A673 (cell line): Measurements from ENCODE around the gene TRIM8. TPM values are rescaled to one million over a fixed set of nuclear protein-coding genes. Genes with fewer than 3 reads are reported as not detected.
A peak's percentile ranks its signal among the peaks of the same experiment; 100 is the strongest.

Source experiments
- BruUV-seq: library from RNA; stranded (reverse); fragments of 400-500 nt; replicated peaks from 2 replicates; lab custom pipeline; 2021; lab: Mats Ljungman, UMichigan
- CTCF ChIA-PET: fragments of 300-600 bp; sonication (Branson Sonifier 250); formaldehyde crosslinking; loops from one replicate; lab custom pipeline; 2022; ENCODE audit warnings: antibody characterized with exemption; lab: Charles Lee
- POLR2A ChIA-PET: fragments of 300-600 bp; sonication (Branson Sonifier 250); formaldehyde crosslinking; loops from one replicate; lab custom pipeline; 2022; ENCODE audit warnings: antibody characterized with exemption; ENCODE audit not compliant: low non-redundant PET; lab: Charles Lee
- DNase-seq: peaks from one replicate; pipeline ENCODE4 v3.0.0-alpha.2; 2015; ENCODE audit warnings: low spot score
- H3K27ac ChIP-seq: fragments of 200-600 bp; sonication (generic); 2 replicates; pipeline ENCODE4 v1.5.1; 2016; ENCODE audit warnings: mixed run types, low read depth, mild to moderate bottlenecking, mixed read lengths, antibody characterized with exemption, low read length; ENCODE audit not compliant: poor library complexity, severe bottlenecking
- H3K27me3 ChIP-seq: fragments of 200-600 bp; sonication (generic); replicated peaks from 2 replicates; pipeline ENCODE4 v1.6.1; 2017; ENCODE audit warnings: mixed run types, low read depth, mild to moderate bottlenecking, mixed read lengths, antibody characterized with exemption, low read length; ENCODE audit not compliant: insufficient read depth, poor library complexity
- H3K36me3 ChIP-seq: fragments of 200-600 bp; sonication (generic); 2 replicates; pipeline ENCODE4 v1.6.1; 2016; ENCODE audit warnings: mixed run types, mild to moderate bottlenecking, mixed read lengths, antibody characterized with exemption, low read length; ENCODE audit not compliant: insufficient read depth, poor library complexity, severe bottlenecking
- H3K4me1 ChIP-seq: fragments of 200-600 bp; sonication (generic); 2 replicates; pipeline ENCODE4 v1.6.1; 2017; ENCODE audit warnings: mixed run types, mild to moderate bottlenecking, mixed read lengths, antibody characterized with exemption, low read length; ENCODE audit not compliant: insufficient read depth, poor library complexity, severe bottlenecking
- H3K4me3 ChIP-seq: fragments of 200-600 bp; sonication (generic); 2 replicates; pipeline ENCODE4 v1.5.1; 2016; ENCODE audit warnings: low read depth, mixed run types, mild to moderate bottlenecking, mixed read lengths, low read length; ENCODE audit not compliant: poor library complexity, severe bottlenecking
- H3K9me3 ChIP-seq: fragments of 200-600 bp; sonication (generic); 2 replicates; pipeline ENCODE4 v1.6.1; 2016; ENCODE audit warnings: mixed run types, low read depth, mild to moderate bottlenecking, mixed read lengths, antibody characterized with exemption, low read length; ENCODE audit not compliant: poor library complexity, severe bottlenecking
- EZH2 ChIP-seq: fragments of 200-600 bp; sonication (generic); IDR thresholded peaks from 2 replicates; pipeline ENCODE4 v1.6.1; 2017; ENCODE audit warnings: borderline replicate concordance, low read depth, mild to moderate bottlenecking, mixed read lengths, antibody characterized with exemption, low read length; ENCODE audit not compliant: poor library complexity, severe bottlenecking
- intact Hi-C: fragments of 100-400 bp; cut with micrococcal nuclease; formaldehyde crosslinking; loops from one replicate; pipeline ENCODE4 v1.10.0; 2022; ENCODE audit not compliant: unreplicated experiment
- total RNA-seq: library from RNA; stranded (reverse); gene quantifications from 2 replicates; pipeline ENCODE4 v1.2.3, GENCODE V29; 2021
- TF ChIP-seq, protein P1 (sequence below): fragments of 300-800, 200-600 bp; sonication (generic); conservative IDR thresholded peaks from 2 replicates; pipeline ENCODE4 v1.5.1; 2017; ENCODE audit warnings: low read depth, mild to moderate bottlenecking, antibody characterized with exemption, low read length, moderate library complexity, mixed read lengths

The TRIM8 gene
- total RNA-seq, 1 experiment from 2014 or later: 29.4 TPM

DNA sequence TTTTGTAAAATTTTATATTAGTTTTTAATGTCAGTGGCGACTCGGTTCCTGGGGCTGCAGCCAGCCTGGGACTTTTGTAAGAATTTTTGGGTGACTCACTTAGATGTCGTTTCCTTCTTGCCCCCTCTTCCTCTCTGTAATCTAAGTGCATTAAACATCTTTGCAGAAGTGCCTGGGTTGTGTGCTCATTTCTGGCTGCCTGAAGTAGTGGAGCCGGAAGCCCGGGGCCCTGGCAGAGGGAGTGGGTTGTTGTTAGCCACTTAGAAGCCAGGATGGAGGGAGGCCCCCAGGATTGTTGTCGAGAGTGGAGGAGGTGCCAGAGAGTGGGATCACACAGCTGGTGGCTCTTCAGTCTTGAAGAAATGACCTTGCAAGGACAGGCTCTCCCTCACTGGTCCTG, 11.0 kb upstream of the TRIM8 start:
- BruUV-seq: no TSS peak
- TF ChIP-seq, protein P1, sequence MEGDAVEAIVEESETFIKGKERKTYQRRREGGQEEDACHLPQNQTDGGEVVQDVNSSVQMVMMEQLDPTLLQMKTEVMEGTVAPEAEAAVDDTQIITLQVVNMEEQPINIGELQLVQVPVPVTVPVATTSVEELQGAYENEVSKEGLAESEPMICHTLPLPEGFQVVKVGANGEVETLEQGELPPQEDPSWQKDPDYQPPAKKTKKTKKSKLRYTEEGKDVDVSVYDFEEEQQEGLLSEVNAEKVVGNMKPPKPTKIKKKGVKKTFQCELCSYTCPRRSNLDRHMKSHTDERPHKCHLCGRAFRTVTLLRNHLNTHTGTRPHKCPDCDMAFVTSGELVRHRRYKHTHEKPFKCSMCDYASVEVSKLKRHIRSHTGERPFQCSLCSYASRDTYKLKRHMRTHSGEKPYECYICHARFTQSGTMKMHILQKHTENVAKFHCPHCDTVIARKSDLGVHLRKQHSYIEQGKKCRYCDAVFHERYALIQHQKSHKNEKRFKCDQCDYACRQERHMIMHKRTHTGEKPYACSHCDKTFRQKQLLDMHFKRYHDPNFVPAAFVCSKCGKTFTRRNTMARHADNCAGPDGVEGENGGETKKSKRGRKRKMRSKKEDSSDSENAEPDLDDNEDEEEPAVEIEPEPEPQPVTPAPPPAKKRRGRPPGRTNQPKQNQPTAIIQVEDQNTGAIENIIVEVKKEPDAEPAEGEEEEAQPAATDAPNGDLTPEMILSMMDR: no peak
- no peak for TF ChIP-seq EZH2
- H3K9me3 ChIP-seq: no peaks in the 10 kb centered on the region
- intact Hi-C loops: no loop called here
- no peak overlapping the region for H3K4me3 ChIP-seq
- peaks cover 12% of the 10 kb centered on the region for H3K4me1 ChIP-seq
- DNase-seq: peak; percentile 44
- no peaks in the 10 kb centered on the region for H3K27me3 ChIP-seq
- ChIA-PET CTCF (no interaction called here), POLR2A (no interaction called here)
- H3K27ac ChIP-seq: peak overlapping the region; percentile 71
- no peaks in the 10 kb centered on the region for H3K36me3 ChIP-seq

DNA sequence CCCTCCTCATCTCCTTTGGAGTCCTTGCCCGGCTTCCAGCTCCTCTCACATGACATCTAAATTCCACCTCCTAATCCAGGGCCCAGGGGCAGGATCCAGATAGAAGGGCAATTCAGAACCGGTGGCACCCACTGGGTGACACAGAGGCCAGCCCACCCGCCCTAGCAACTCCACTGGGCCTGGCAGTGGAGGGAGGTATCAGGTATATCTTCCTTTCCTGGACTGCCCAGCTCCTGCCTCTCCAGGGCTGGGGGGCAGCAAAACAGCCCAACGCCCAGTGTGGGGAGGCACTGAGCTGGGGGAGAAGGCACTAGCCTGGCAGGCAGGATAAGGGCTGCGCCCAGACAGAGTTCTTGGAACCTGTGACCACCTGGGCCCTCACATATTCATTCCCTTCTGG, 10.4 kb upstream of the TRIM8 start:
- intact Hi-C loops: no loop called here
- POLR2A ChIA-PET: no interaction called here

DNA sequence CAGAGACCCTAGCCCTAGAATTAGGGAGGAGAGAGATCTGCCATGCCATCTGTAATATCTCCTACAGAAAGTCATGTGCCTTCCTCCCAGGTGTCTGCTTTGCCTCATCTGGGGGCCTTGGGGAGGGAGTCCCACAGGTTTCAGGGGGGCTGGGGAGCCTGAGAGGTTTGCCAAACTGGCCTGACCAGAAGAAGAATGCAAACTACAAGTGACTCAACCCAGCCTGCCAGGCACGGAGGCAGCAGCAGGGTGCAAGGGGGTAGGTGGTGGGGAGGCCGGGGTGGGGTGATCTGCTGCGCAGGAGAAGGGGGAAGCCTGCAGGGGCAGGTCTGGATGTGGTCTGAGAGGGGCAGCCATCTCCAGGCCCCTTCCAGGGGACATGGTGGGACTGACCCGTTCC, 9.6 kb upstream of the TRIM8 start:
- peak overlapping the region; percentile 30 for H3K27ac ChIP-seq
- DNase-seq: no peak
- no TSS peak for BruUV-seq
- no peak for TF ChIP-seq EZH2
- TF ChIP-seq, protein P1: no peak
- no peak overlapping the region for H3K4me3 ChIP-seq
- no peaks in the 10 kb centered on the region for H3K9me3 ChIP-seq
- CTCF ChIA-PET: no interaction called here
- H3K27me3 ChIP-seq: no peaks in the 10 kb centered on the region
- H3K36me3 ChIP-seq: no peaks in the 10 kb centered on the region
- peaks cover 12% of the 10 kb centered on the region for H3K4me1 ChIP-seq
- POLR2A ChIA-PET: no interaction called here
- intact Hi-C loops: no loop called here

More for the DNA sequence above, 10.4 kb upstream of the TRIM8 start:
- BruUV-seq: no TSS peak
- Histone ChIP-seq H3K4me1 (peaks cover 12% of the 10 kb centered on the region), H3K4me3 (no peak overlapping the region), H3K27ac (peak overlapping the region; percentile 71), H3K27me3 (no peaks in the 10 kb centered on the region), H3K9me3 (no peaks in the 10 kb centered on the region), H3K36me3 (no peaks in the 10 kb centered on the region)
- TF ChIP-seq, protein P1: no peak
- no peak for TF ChIP-seq EZH2
- no peak for DNase-seq
- CTCF ChIA-PET: no interaction called here
